GM20000 (cell line): ENCODE results near the gene HPSE.
A peak's percentile ranks its signal among the peaks of the same experiment; 100 is the strongest.

Experiments
- DNase-seq: peaks from one replicate; pipeline ENCODE4 v3.0.0; 2012; ENCODE audit warnings: low spot score
- TF ChIP-seq, protein P1 (sequence below): IDR thresholded peaks from 2 replicates; pipeline ENCODE4 v1.5.1; 2012; ENCODE audit warnings: mild to moderate bottlenecking, control low read depth; ENCODE audit errors: extremely low read depth, missing control alignments

Gene HPSE

DNA sequence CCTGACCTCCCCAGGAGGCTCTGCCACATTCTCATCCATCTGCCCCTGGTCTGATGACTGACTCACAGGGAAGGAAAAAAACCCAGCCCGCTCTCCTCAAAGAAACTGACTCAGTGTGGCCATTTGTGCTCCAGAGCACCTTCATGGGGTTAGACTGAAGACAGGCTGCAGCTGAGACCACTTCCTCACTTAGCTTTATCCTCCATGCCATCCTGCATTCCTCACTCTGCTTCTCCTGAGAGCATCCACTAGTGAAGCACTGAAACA is 35.9 kb upstream of the HPSE start:
- DNase-seq: no peak
- TF ChIP-seq, protein P1, sequence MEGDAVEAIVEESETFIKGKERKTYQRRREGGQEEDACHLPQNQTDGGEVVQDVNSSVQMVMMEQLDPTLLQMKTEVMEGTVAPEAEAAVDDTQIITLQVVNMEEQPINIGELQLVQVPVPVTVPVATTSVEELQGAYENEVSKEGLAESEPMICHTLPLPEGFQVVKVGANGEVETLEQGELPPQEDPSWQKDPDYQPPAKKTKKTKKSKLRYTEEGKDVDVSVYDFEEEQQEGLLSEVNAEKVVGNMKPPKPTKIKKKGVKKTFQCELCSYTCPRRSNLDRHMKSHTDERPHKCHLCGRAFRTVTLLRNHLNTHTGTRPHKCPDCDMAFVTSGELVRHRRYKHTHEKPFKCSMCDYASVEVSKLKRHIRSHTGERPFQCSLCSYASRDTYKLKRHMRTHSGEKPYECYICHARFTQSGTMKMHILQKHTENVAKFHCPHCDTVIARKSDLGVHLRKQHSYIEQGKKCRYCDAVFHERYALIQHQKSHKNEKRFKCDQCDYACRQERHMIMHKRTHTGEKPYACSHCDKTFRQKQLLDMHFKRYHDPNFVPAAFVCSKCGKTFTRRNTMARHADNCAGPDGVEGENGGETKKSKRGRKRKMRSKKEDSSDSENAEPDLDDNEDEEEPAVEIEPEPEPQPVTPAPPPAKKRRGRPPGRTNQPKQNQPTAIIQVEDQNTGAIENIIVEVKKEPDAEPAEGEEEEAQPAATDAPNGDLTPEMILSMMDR: no peak

DNA sequence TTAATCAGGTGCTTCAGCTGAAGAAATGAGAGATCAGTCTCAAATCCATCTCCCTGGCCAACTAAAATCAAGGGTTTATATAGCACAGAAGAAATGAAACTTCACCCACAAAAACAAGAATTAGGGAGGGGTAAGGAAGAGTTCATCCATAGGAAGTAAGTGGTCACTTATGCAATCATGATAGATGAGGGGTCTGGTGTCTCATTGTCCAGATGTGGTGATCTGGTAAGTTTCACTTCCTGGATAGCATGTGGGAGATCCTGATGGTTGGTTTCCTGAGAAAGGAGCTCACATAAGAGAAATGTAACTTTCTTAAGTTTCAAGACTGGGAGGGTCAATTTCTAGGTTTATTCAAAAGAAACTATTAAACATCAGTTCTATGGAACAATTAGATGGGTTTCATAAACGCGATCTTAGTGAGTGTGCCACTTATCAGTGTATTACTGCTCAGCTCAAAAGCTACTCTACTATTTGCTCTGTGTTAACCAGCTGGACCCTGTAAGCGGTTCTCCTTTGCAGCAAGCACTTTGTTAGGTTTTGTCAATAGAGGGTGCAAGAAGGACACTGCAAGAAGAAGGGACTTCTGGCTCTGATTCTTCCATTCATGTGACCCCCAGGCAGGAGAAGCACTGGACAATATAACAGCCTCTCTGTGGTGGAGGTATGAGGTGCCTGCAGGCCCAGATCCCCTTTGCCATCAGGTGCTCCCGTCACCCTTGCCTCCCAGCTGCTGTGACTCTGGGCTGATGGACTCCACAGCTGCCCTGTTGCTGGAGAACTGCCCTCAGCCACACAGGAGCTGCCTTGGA is 35.4 kb upstream of the HPSE start:
- no peak for DNase-seq

DNA sequence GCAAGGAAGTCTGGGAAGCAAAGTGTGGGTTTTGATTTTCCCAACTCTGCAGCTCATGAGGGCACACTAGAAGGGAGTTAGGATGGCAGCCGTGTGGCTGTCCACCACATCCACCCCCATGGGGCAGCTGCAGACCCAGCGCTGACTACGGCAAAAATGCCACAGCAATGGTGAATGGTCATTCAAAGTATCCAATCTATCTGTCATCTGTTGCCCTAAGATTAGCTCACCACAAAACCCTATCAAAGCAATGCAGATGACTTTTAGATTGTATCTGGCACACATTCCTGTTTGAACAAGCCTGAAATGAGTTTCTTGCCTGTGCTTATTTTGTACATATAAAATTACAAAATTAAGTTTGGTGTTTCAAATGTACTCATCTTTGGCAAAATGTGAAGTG is 29.7 kb upstream of the HPSE start:
- no peak for DNase-seq
- TF ChIP-seq, protein P1: no peak

More for the DNA sequence above, 35.4 kb upstream of the HPSE start:
- TF ChIP-seq, protein P1: peak; percentile 9

DNA sequence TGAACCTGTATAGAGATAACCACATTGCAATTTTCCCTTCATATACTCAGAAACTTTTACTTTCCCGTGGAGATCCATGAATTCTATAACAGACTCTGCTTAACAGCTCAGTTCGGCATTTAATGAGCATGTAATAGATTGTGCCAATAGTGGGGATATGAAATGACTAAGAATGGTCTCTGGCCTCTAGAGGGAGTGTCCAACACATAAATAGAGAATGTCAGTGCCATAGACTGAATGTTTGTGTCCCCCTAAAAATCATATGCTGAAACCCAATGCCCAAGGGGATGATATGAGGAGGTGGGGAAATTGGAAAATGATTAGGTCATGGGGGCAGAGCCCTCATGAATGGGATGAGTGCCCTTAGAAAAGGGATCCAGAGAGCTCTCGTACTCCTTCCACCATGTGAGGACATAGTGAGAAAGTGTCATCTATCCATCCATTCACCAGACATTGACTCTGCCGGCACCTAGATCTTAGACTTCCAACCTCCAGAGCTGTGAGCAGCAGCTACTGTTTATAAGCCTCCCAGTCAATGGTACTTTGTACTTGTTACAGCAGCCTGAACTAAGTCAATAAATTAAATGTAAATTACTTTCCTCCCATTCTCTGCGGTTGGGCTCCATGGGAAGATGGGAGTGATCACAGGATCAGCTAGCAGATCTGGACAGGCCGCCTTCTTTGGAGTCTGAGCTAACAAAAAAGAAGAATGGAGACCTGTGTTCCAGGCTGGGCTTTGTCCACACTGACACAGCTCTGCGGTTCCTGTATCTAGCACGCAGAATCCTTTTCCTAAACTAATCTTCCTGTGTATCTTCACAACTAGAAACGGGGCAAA is 28.1 kb upstream of the HPSE start:
- DNase-seq: no peak
- TF ChIP-seq, protein P1: peak; percentile 12

DNA sequence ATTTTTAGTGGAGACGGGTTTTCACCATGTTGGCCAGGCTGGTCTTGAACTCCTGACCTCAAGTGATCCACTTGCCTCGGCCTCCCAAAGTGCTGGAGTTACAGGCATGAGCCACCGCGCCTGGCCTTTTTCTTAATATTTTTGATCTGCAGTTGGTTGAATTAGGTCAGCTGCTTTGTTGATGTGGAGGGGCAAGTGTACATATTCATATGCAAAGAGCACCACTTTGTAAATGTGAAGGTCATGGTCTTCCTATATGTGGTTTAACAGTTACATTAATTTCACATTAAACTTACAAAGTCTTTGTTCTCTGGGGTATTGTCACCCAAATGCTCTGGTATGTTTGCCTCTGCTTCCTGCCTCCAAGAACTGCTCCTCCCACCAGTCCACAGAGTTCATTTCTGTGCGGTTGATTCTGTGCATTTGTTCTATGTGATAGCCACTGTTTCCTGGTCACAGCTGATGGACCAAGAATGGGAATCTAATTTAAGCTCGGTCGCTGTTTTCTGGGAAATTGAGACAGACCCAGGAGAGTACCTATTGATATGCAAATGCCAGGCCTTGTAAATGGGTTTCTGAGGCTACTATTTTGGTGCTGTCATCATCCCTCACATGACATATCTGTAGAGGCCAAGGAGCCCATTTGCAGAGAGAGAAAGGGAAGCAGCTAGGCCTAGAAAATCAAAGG is 26.9 kb upstream of the HPSE start:
- TF ChIP-seq, protein P1: no peak
- no peak for DNase-seq

DNA sequence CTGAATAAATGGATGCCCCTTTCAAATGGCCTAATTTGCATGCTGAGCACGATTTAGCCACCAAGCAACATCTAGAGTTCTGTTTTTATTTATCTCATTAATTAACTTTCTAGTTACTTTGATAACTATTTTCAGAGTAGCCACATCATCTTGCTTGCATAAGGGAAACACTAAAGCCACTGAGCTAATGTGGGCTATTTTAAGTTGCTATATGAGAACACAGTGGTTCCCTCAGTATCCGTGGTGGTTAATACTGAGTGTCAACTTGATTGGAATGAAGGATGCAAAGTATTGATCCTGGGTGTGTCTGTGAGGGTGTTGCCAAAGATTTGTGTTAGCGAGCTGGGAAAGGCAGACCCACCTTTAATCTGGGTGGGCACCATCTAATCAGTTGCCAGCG is 25.4 kb upstream of the HPSE start:
- TF ChIP-seq, protein P1: no peak
- no peak for DNase-seq

DNA sequence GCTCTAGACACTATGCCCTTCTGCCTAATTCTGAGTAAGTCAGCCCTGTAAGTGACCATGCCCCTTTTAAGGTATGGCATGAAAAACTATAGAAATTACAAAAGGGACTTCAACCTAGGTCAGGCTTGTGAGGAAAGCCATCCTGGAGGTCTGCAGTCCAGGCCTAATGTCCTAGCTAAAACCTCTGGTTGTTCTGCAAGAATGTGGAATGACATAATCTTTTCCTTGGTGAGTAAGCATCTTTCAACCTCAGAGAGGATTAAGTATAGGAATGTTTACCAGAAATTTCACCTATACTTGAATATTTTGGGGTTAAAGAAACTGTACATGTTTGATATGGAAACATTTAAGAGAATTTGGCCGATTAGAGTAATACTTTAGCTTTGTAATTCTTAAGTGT is 23.8 kb upstream of the HPSE start:
- no peak for DNase-seq
- TF ChIP-seq, protein P1: no peak
